SHP77 (cell line): ENCODE measurements around the gene IGFALS.

ENCODE experiments used
- DNase-seq, 2 experiments: peaks; one replicate each; lab custom pipeline; 2025; lab: John Stamatoyannopoulos, UW

Gene IGFALS

GRCh38 chr16:1766231-1766630, 27.3 kb downstream of the IGFALS start:
- no peak for DNase-seq

GRCh38 chr16:1765826-1766225, 27.7 kb downstream of the IGFALS start:
- DNase-seq = no peak

DNA sequence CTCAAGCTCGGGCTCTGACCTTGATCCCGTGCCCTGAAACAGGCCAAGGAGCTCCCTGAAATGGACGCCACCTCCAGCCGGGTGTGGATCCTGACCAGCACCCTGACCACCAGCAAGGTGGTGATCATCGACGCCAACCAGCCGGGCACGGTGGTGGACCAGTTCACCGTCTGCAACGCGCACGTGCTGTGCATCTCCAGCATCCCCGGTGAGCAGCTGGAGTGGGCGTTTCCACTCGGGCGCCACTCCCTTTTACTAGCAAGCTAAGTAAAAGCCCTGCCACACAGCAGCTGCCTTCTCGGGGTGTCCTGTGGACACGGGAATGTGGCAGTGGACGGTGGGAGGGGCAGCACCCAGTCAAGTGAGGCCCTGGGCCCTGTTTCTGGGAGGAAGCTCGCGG, 28.5 kb downstream of the IGFALS start:
- DNase-seq = no peak

GRCh38 chr16:1763521-1764511, 29.7 kb downstream of the IGFALS start:
- DNase-seq = no peak

DNA sequence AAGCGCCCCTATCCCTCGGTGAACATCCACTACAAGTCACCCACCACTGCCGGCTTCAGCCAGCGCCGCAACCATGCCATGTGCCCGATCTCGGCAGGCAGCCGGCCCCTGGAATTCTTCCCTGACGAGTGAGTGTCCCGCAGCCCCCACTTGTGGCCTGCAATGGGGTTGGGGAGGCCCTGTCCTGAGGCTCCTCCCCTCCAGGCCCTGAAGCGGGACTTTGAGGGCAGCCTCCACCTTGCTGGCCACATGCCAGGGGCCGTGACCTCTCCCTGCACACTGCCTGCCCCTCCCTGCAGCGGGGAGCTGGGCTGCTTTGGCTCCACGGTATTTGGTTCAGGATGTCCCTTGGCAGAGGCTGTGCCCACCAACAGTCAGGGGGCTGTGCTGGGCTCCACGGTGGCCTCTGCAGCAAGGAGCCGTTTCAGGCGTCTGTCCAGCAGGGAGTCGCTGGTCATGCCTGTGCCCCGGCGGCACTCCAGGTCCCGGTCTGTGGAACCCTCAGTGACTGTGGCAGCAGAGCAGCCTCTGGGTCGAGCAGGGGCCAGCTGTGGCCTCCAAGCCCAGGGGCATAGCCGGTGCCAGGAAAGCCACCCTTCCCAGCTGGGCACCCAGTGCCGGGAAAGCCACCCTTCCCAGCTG, 30.5 kb downstream of the IGFALS start:
- no peak for DNase-seq

DNA sequence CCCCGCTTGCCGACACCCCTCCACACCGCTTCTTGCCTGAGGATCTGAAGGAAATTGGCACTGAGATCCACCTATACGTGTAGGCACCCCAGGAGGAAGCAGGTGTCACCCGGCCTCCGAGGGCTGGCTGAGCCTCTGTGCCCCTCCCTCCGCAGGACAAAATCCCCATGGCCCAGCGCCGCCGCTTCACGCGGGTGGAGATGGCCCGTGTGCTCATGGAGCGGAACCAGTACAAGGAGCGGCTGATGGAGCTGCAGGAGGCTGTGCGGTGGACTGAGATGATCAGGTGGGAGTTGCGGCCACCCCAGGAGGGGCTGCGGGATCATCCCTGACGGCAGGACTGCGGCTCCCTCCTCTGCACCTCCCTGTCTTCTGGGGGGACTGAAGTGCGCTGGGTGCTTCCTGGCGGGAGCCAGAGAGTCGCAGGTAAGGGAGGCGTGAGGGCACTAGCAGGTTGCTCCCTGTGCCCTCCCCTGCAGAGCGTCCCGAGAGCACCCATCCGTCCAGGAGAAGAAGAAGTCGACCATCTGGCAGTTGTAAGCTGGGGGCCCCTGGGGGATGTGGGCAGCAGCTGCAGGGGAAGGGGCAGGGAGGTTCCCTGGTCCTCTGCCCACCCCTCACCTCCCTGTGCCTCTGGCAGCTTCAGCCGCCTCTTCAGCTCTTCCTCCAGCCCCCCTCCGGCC, 31.2 kb downstream of the IGFALS start:
- no peak for DNase-seq

GRCh38 chr16:1761751-1762150, 31.8 kb downstream of the IGFALS start:
- no peak for DNase-seq

DNA sequence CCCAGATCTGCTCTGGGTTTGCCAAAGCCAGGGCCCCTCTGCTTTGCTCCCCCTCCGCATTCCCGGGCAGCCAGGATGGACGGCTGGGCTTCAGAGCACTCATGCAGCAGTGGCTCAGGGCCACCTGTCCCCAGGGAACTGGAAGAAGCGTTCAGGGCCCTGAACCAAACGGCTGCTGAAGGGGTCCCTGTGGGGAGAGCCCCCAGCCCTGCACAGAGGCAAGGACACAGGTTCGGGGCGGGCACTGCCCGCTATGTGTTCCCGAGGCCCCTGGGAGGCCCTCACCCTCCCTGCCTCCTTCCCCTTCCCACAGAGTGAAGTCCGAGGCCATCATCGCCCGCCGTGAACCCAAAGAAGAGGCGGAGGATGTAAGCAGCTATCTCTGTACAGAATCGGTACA, 32.6 kb downstream of the IGFALS start:
- DNase-seq = no peak

DNA sequence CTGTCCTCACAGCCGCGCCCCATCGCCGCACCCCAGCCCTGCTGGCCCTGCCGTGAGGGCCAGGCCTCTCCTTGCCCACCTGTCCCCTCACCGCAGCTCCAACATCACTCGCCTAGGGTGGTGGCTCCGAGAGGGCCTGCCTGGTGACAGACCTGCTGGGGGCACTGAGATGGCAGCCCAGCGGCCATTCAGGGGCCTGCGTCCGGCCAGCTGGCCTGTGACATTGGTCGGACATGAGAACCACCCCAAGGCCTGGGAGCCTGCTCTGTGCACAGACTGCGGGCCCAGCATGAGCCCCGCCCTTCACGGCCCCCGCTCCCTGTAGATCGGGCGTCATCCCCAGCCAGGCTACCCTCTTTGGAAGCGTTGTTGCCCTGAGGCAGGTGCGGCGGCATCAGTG, 34.0 kb downstream of the IGFALS start:
- no peak for DNase-seq

GRCh38 chr16:1758923-1759322, 34.6 kb downstream of the IGFALS start:
- no peak for DNase-seq

DNA sequence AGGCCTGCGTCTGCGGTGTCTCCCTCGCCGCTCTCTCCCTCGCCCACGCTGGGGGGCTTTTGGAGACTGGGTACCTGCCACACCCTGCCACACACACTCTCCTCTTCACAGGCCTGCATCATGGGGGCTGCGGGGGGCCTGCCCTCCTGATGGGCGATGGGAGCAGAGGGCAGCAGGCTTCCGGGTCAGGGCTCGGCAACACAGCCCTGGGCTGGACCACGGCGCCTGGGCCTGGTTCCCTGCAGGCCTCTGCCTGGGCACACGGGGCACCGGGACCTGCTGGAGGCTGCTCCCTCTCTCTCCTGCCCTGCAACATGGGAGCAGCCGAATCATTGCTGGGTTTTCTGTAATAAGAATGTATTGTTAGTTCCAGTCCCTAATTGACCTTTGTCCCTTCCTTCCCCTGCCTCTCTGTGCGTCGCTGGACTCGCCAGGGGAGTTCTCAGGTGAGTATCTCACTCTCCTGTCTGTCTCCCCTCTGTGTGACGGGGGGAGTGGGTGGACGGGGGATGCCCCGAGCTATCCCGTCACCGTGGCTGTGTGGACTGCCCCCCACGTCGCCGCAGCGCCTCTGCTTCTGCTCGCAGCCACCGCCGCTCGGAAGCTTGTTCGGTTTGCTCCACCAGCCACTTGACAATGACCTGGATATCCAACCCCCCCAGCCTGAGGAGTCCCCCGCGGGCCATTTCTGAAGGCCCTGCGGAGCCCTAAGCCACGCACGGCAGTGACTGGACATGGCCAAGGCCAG, 35.6 kb downstream of the IGFALS start:
- DNase-seq = no peak

DNA sequence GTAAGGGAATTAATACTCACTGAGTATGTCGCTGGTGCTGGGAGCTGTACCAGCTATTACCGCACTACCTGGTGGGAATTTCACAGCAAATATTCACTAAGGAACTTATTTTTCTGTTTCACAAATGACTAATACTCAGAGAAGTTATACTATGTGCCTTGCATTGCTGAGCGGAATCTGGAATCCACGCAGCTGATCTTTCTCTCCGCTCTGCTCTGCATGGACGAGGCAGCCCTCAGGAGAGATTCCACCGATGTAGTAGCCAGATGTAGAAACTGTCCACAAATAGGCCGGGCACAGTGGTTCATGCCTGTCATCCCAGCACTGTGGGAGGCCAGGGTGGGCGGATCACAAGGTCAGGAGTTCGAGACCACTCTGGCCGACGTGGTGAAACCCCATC, 39.3 kb downstream of the IGFALS start:
- DNase-seq = no peak

GRCh38 chr16:1752853-1753252, 40.7 kb downstream of the IGFALS start:
- DNase-seq = no peak

- no peak for DNase-seq
Measured at GRCh38 chr16:1751946-1752345, 41.6 kb downstream of the IGFALS start.

GRCh38 chr16:1749152-1750117, 44.1 kb downstream of the IGFALS start:
- DNase-seq = no peak

DNA sequence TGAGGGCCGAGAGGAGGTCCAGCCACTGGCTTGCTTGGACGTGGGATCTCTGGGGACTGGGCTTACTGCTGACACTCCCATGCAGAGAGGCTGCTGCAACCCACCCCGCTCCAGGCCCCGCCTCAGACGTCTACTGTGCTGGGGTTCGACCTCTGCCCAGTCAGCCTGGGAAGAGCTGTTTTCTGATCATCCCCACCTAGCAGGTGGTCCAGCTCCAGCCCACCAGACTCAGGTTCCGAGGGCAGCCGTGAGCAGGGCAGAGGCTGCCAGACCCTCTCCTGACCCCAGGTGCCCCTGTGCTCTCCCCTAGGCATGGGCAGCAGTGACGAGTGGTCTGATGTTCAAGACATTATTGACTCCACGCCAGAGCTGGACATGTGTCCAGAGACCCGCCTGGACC, 45.6 kb downstream of the IGFALS start:
- no peak for DNase-seq

DNA sequence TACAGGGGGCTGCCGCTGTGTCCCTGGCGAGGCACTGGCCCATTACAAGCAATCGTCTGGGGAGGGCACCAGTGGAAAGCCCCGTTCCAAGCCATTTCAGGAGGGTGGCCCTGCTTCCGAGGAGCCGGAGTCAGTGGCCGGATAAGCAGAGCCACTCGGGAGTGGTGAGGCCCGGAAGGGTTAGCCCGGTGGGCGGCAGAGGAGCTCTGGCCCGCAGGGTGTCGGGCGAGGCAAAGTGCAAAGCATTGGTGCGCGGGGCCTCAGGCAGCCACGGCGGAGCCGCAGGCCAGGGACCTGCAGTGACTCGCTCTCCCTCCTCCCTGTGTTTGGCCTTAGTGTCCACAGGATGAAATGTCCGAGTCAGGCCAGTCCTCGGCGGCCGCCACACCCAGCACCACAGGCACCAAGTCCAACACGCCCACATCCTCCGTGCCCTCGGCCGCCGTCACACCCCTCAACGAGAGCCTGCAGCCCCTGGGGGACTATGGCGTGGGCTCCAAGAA, 46.8 kb downstream of the IGFALS start:
- DNase-seq = no peak

GRCh38 chr16:1745900-1746692, 47.4 kb downstream of the IGFALS start:
- no peak for DNase-seq

DNA sequence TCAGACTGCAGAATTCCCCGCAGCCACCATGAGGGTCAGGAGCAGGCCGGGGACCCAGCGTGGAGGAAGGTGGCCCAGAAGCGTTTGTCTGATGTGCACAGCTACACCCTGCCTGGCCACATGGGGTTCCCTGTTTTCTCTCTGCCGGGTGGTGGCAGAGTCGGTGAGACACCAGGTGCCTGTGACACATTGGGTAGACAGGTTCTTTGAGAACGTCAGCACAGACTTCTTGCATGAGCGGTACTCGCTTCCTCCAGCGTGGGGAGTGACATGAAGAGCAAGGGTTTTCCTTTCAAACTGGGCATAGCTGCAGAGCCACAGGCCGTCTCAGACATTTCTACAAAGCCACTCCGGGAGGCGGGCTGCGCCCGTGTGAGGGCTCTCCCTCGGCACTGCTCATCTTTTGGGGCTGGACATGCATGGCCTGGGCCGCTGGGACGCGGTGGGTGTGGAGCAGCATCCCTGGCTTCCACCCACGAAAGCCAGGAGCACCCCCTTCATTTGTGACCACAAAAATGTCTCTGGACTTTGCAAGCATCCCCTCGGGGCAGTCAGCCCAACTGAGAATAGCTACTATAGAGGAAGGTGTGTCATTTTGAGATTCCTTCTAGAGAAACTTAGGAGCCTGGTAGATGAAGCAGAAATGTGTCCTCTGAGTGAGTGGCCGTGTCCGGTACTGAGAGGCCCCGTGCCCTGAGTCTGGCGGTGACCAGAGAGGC, 48.2 kb downstream of the IGFALS start:
- DNase-seq = no peak
